ENCODE data around the gene HDAC5. TPM values are rescaled to one million over a fixed set of nuclear protein-coding genes. Genes with fewer than 3 reads are reported as not detected.
"Not testable (repeated sequence)": the region's sequence is repeated elsewhere in the genome, so short reads cannot be mapped to it uniquely, and the experiment has no call there.

Gene HDAC5
- total RNA-seq (2014; rRNA removed; shearing (Covaris generic)), result 96.4 and 103 TPM in 2 replicates

DNA sequence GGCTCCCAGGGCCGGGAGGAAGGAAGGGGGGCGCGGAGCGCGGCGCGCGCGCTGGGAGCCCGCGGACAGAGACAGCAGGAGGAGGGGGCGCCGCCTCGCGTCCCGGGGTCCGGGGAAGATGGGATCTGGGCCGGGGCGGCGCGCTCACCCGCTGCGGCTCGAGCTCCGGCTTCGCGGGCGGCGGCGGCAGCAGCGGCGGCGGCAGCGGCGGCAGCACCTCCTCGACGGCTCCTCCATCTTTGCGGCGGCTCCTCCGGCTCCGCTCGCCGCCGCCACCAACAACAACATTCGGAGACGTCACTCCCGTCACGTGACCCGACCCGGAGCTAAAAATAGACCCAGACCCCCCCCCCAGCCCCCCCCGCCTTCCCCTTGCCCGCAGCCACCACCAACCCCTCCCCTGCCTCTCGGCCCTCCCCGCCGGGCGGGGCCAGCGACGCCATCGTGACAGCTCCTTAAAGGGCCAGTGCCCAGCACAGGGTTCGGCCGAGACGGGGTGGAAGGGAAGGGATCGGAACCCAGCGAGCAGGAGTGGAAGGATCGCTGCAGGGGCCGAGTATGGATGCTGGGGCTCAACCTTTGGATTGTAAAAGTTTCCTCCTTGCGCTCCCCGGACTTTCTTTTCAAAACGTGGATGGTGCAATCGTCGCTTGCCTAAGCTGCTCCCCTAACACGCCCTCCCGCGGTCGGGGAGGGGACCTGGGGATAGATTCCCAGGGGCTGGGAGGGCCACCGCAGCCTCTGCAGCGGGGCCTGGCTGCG lies at the start of gene HDAC5:
Gene HDAC5 (minus strand): TSS at position 286 of the 762 bp plus-strand sequence. CDS start 6,126 bp downstream, outside the sequence.
- no peaks in the 10 kb centered on the region for H3K36me3 ChIP-seq
- peaks cover 4% of the 10 kb centered on the region for H3K4me1 ChIP-seq
- DNase-seq, result peak; percentile 96
- peaks cover 3% of the 10 kb centered on the region; the same call in 1 of the 2 replicates for H3K27me3 ChIP-seq
- H3K27ac ChIP-seq, result peak within 1 kb of the TSS; percentile 45
- peak within 1 kb of the TSS; percentile 72 for H3K4me3 ChIP-seq
- no peaks in the 10 kb centered on the region for H3K9me3 ChIP-seq (replicated peaks)

- H3K4me1 ChIP-seq, result peaks cover 16% of the 10 kb centered on the region
- peaks cover 2% of the 10 kb centered on the region; the same call in 1 of the 2 replicates for H3K36me3 ChIP-seq
- DNase-seq, result no peak
- no peak overlapping the region for H3K27ac ChIP-seq
- H3K9me3 ChIP-seq (replicated peaks), result no peaks in the 10 kb centered on the region
- H3K27me3 ChIP-seq, result peaks cover 5% of the 10 kb centered on the region; the same call in 1 of the 2 replicates
- H3K4me3 ChIP-seq, result no peak overlapping the region
Observed at GRCh38 chr17:44171931-44172455, 48.6 kb upstream of the HDAC5 start.

GRCh38 chr17:44170499-44171201 lies 47.2 kb upstream of the HDAC5 start, which contains the start of gene ASB16:
Gene ASB16 (plus strand): TSS chr17:44170704. CDS start chr17:44170790, 86 bp downstream.
- H3K4me3 ChIP-seq, result no peak within 1 kb of the TSS
- no peaks in the 10 kb centered on the region for H3K9me3 ChIP-seq (replicated peaks)
- peaks cover 5% of the 10 kb centered on the region; the same call in 1 of the 2 replicates for H3K27me3 ChIP-seq
- no peaks in the 10 kb centered on the region for H3K36me3 ChIP-seq
- peaks cover 16% of the 10 kb centered on the region for H3K4me1 ChIP-seq
- DNase-seq, result peak; percentile 34 to 50
- H3K27ac ChIP-seq, result no peak within 1 kb of the TSS

DNA sequence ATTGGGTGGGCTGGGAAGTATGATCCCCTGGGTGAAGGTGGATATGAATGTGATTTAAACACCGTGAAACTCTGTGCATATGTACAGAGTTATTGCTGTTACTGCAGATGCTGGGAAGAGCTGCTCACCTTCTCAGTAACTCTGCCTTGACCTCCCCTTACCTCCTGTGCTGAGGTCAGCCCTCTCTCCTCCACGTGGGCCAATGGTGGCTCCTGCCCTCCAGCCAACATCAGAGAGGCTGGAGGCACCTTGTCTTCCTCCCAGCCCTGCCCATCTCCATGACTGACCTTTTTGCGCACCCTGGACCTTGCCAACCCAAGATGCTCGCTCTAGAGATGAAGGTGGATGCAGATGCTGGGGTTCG lies 46.7 kb upstream of the HDAC5 start:
- H3K9me3 ChIP-seq (replicated peaks), result no peaks in the 10 kb centered on the region
- peaks cover 16% of the 10 kb centered on the region for H3K4me1 ChIP-seq
- no peak for DNase-seq
- H3K36me3 ChIP-seq, result no peaks in the 10 kb centered on the region
- H3K27ac ChIP-seq, result no peak overlapping the region
- peaks cover 5% of the 10 kb centered on the region; the same call in 1 of the 2 replicates for H3K27me3 ChIP-seq
- no peak overlapping the region for H3K4me3 ChIP-seq

- Histone ChIP-seq H3K4me1 (peaks cover 16% of the 10 kb centered on the region), H3K27me3 (peaks cover 5% of the 10 kb centered on the region; the same call in 1 of the 2 replicates), H3K27ac (no peak overlapping the region), H3K9me3 (replicated peaks) (no peaks in the 10 kb centered on the region), H3K36me3 (no peaks in the 10 kb centered on the region), H3K4me3 (no peak overlapping the region)
- no peak for DNase-seq
Observed at GRCh38 chr17:44167181-44167861, 43.9 kb upstream of the HDAC5 start.

- Histone ChIP-seq H3K4me3 (no peak overlapping the region), H3K9me3 (replicated peaks) (no peaks in the 10 kb centered on the region), H3K4me1 (no peaks in the 10 kb centered on the region), H3K27ac (no peak overlapping the region), H3K36me3 (peaks cover 6% of the 10 kb centered on the region; the same call in 1 of the 2 replicates), H3K27me3 (no peaks in the 10 kb centered on the region)
- DNase-seq, result no peak
Observed at GRCh38 chr17:44164476-44164875, 41.0 kb upstream of the HDAC5 start.

DNA sequence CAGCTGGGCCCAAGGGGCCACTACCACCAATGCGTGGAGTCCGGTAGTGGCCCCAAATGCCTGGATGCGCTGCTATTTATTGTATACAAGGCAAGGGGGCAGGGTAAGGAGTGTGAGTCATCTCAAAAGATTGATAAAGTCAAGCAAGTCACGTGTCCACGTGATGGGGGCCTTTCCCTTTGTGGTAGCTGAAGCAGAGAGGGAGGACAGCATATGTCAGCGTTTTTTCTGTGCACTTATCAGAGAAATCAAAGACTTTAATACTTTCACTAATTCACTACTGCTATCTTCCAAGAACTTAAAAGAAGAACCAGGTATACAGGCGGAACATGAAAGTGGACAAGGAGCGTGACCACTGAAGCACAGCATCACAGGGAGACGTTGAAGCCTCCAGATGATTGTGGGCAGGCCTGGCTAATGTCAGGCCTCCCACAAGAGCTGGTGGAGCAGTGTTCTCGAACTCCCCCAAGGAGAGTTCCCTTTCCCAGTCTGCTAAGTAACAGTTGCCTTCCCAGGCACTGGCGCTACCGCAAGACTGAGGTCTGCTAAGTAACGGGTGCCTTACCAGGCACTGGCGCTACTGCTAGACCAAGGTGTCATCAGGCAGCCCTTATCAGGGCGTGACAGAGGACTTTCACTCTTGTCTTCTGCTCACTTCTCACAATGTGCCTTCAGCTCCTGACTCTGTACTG lies 36.2 kb upstream of the HDAC5 start:
- H3K4me1 ChIP-seq, result no peaks in the 10 kb centered on the region
- no peak overlapping the region for H3K27ac ChIP-seq
- H3K36me3 ChIP-seq, result peaks cover 14% of the 10 kb centered on the region
- H3K9me3 ChIP-seq (replicated peaks), result no peaks in the 10 kb centered on the region
- H3K27me3 ChIP-seq, result no peaks in the 10 kb centered on the region
- DNase-seq, result no peak
- H3K4me3 ChIP-seq, result no peak overlapping the region

DNA sequence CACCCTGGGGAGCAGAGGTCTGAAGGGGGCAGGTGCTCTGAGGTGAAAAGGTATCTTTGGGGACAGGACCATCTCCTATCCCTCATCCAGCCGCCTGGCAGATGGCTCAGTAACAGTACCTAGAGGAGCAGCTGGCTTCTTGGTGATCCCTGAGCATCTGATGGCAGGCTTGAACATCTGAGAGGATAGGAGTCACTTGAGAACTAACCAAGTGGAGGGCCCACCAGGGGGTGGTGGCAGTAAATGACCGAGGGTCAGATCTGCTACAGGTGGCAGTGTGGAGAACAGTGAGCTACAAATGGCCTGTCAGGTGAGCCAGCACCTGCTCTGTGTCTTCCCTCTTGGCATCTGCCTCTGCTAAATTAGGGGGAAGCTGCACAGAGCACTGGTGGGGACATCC lies 32.0 kb upstream of the HDAC5 start:
- Histone ChIP-seq H3K27me3 (no peaks in the 10 kb centered on the region), H3K4me3 (no peak overlapping the region), H3K9me3 (replicated peaks) (no peaks in the 10 kb centered on the region), H3K4me1 (no peaks in the 10 kb centered on the region), H3K36me3 (peaks cover 26% of the 10 kb centered on the region), H3K27ac (no peak overlapping the region)
- no peak for DNase-seq

DNA sequence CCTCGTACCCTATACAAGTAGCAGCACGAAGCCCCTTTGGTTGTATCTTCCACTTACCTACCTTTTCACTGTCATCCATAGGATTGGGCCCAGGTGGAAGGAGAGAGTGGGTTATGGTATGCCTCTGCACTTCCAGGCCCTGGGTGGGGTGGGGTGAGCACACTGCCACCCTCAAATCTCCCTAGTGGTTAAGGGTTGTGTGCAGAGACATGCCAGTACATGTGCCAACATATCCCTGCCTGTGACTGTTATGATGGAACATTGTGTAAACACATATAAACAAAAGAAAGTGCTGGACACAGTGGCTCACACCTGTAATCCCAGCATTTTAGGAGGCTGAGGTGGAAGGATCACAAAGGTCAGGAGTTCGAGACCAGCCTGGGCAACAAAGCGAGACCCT lies 29.4 kb upstream of the HDAC5 start:
- no peak for DNase-seq
- H3K27me3 ChIP-seq, result no peaks in the 10 kb centered on the region
- no peak overlapping the region for H3K4me3 ChIP-seq

DNA sequence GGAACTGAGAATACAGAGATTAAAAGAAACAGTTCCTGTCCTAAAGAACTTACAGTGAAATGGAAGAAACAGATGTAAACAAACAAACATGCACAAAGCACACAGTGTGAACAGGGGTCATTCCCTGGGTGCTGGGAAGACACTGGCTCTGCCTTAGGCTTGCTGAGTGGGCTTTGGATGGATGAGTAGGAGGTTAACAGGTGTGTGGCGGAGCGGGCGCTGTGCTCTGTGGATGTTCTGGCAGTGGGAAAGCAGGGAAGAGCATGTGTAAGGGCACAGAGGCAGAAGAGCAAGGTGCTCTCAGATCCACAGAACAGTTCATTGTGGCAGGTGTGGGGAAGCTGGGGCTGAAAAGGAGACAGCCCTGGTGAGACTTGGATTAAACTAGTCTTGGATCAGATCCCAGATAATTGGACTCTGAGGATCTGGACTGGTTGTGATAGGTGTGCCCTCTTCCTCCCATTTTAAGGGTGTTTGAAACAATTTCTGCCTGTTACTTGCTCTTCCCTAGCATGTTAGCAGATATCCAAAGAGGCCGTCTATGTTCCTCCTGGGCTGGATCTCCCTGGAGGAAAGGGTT lies 26.4 kb upstream of the HDAC5 start:
- H3K4me1 ChIP-seq, result no peaks in the 10 kb centered on the region
- H3K9me3 ChIP-seq (replicated peaks), result no peaks in the 10 kb centered on the region
- H3K4me3 ChIP-seq, result no peak overlapping the region
- peaks cover 40% of the 10 kb centered on the region for H3K36me3 ChIP-seq
- H3K27me3 ChIP-seq, result no peaks in the 10 kb centered on the region
- no peak for DNase-seq
- no peak overlapping the region for H3K27ac ChIP-seq

More for the DNA sequence above, 29.4 kb upstream of the HDAC5 start:
- Histone ChIP-seq H3K27ac (no peak overlapping the region), H3K36me3 (peaks cover 28% of the 10 kb centered on the region), H3K4me1 (no peaks in the 10 kb centered on the region), H3K9me3 (replicated peaks) (no peaks in the 10 kb centered on the region)

DNA sequence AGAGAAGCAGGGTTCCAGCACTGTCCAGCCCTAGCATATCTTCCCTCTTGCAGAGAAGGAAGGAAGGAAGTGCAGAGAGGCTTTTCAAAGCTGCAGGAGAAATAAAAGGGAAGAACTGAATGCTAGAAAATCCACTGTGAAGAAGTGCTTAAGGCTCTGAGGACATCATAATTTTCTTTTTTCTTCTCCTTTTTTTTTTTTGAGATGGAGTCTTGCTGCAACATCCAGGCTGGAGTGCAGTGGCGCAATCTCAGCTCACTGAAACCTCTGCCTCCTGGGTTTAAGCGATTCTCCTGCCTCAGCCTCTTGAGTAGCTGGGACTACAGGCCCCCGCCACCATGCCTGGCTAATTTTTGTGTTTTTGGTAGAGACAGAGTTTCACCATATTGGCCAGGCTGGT lies 25.6 kb upstream of the HDAC5 start:
- H3K27me3 ChIP-seq; DNase-seq; H3K9me3 ChIP-seq (replicated peaks); H3K4me3 ChIP-seq; H3K27ac ChIP-seq; H3K4me1 ChIP-seq: not testable (repeated sequence)
- peaks cover 36% of the 10 kb centered on the region for H3K36me3 ChIP-seq

DNA sequence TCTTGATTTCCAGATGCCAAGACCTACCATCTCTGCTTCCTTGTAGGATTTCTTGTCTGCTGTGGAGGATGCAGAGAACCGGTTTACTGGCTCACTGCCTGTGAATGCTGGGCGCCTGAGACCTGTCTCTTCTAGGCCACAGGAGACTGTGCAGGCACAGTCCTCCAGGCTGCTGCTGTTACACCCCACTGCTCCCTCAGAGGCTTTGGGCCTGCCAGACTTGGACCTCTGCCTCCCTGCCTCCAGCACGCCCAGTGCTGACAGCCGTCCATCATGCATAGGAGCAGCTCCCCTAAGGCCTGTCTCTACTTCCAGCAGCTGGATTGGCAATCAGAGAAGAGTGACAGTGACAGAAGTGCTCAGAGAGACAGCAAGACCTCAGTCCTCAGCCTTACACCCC lies 24.4 kb upstream of the HDAC5 start:
- DNase-seq, result no peak
- Histone ChIP-seq H3K9me3 (replicated peaks) (no peaks in the 10 kb centered on the region), H3K27ac (no peak overlapping the region), H3K4me1 (no peaks in the 10 kb centered on the region), H3K27me3 (no peaks in the 10 kb centered on the region), H3K4me3 (no peak overlapping the region), H3K36me3 (peaks cover 34% of the 10 kb centered on the region)

DNA sequence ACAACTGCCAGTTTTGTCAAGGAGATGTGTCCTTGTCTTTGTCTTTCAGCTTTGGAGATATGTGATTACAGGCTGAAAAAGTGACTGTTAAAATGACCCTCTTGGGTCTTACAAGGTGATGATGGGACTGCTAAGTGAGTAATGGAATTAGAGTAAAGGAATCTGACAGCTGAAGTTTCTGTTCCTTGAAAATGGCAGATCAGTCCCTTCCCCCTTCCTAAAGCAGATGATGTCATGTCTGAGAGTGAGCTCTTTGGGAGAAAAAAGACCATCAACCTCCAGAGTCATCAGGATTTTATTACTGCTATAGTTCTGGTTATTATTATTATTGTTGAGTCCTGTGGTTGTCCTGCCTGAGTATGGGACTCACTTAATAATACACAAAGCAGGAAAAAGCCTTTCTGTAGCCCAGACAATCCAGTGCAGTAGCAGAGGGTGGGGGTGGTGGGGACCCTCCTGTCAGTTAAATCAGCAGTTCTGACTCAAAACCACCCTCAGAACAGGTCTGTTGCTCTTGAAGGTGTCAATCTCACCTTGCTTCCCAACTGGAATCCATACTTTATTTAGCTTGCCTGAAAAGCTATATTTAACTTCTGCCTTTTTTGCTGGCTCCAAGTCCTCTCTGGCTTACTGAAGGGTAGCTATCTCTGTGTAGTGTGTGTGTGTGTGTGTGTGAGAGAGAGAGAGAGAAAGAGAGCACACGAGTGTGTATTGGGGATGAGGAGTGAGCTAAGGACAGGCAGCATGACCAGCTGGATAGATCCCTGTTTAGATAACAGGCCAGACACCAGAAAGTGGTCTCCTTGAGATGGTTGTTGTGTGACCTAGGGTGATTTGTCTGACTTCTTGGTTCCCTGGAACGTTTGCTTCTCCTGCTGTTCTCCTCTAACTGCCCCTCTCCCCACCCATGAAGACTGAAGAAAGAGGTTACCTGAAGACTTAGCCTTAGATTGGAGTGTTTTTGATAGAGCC lies 23.2 kb upstream of the HDAC5 start:
- H3K27ac ChIP-seq, result no peak overlapping the region
- no peaks in the 10 kb centered on the region for H3K4me1 ChIP-seq
- H3K9me3 ChIP-seq (replicated peaks), result no peaks in the 10 kb centered on the region
- peaks cover 32% of the 10 kb centered on the region for H3K36me3 ChIP-seq
- no peak overlapping the region for H3K4me3 ChIP-seq
- no peaks in the 10 kb centered on the region for H3K27me3 ChIP-seq
- DNase-seq, result no peak

Measured in SJCRH30 (cell line).